Adipose tissue (tissue), 3 donors: ENCODE results near the gene ALPG. TPM values are rescaled to one million over a fixed set of nuclear protein-coding genes. Genes with fewer than 3 reads are reported as not detected.
"Not testable (repeated sequence)": the region's sequence is repeated elsewhere in the genome, so short reads cannot be mapped to it uniquely, and the experiment has no call there.

ENCODE experiments used
- H3K27ac ChIP-seq: one replicate; pipeline ENCODE4 v1.5.1; 2013; ENCODE audit warnings: low read depth, low read length
- WGBS, 3 donors: extraction: QIAGEN DNeasy Blood & Tissue Kit; methylation state at CpG; one replicate each; pipeline ENCODE4 v1.1.7; 2013; 5-methylcytosine and 5-hydroxymethylcytosine counted together
- polyA plus RNA-seq, 3 donors: library from polyadenylated mRNA; stranded (reverse); fragments of 200-250 nt; gene quantifications; one replicate each; pipeline ENCODE4 v1.2.3, GENCODE V29; 2013
- donor health status: healthy with polysubstance abuse.
- donor health status: Bipolar disorder and iron deficiency.
- donor health status: healthy.

Gene ALPG
- polyA plus RNA-seq, 3 donors, result not detected

- H3K27ac ChIP-seq, result no peak overlapping the region
- WGBS, 3 donors, result 6 to 44% (median 43%) methylated on average over 39 to 42 of the region's 42 CpGs
Measured at GRCh38 chr2:232388324-232388891, 18.2 kb upstream of the ALPG start.

GRCh38 chr2:232389327-232389726 is 17.3 kb upstream of the ALPG start:
- H3K27ac ChIP-seq, result no peak overlapping the region
- 49 to 65% (median 59%) methylated on average over 6 of the region's 6 CpGs for WGBS, 3 donors

GRCh38 chr2:232390661-232391060 is 16.0 kb upstream of the ALPG start:
- 13 to 39% (median 19%) methylated on average over 3 of the region's 3 CpGs for WGBS, 3 donors
- H3K27ac ChIP-seq, result no peak overlapping the region

GRCh38 chr2:232393556-232393955 is 13.1 kb upstream of the ALPG start:
- 91 to 93% (median 91%) methylated on average over 8 of the region's 8 CpGs for WGBS, 3 donors
- H3K27ac ChIP-seq, result no peak overlapping the region

- WGBS, 3 donors, result 90 to 93% (median 91%) methylated on average over 7 of the region's 7 CpGs
- H3K27ac ChIP-seq, result not testable (repeated sequence)
Measured at GRCh38 chr2:232394431-232394830, 12.2 kb upstream of the ALPG start.

- 49 to 86% (median 76%) methylated on average over 1 of the region's 1 CpG for WGBS, 3 donors
- H3K27ac ChIP-seq, result no peak overlapping the region
Measured at GRCh38 chr2:232395586-232395985, 11.1 kb upstream of the ALPG start.

- 66 to 80% (median 72%) methylated on average over 2 of the region's 2 CpGs for WGBS, 3 donors
- no peak overlapping the region for H3K27ac ChIP-seq
Measured at GRCh38 chr2:232396683-232397082, 10.0 kb upstream of the ALPG start.

GRCh38 chr2:232398293-232399034 is 8.2 kb upstream of the ALPG start:
- H3K27ac ChIP-seq, result no peak overlapping the region
- WGBS, 3 donors, result 86 to 92% (median 92%) methylated on average over 5 of the region's 5 CpGs

GRCh38 chr2:232400256-232401015 is 6.2 kb upstream of the ALPG start:
- WGBS, 3 donors, result 48 to 58% (median 50%) methylated on average over 9 of the region's 9 CpGs

GRCh38 chr2:232402518-232402917 is 4.1 kb upstream of the ALPG start:
- H3K27ac ChIP-seq, result no peak overlapping the region
- 76 to 87% (median 82%) methylated on average over 3 of the region's 3 CpGs for WGBS, 3 donors

More at GRCh38 chr2:232400256-232401015, 6.2 kb upstream of the ALPG start:
- no peak overlapping the region for H3K27ac ChIP-seq

GRCh38 chr2:232405943-232406510 is 617 bp upstream of the ALPG start:
- H3K27ac ChIP-seq, result no peak overlapping the region
- WGBS, 3 donors, result 89 to 92% (median 90%) methylated on average over 9 to 11 of the region's 11 CpGs

- not testable (repeated sequence) for H3K27ac ChIP-seq
- 89 to 93% (median 90%) methylated on average over 23 to 30 of the region's 30 CpGs for WGBS, 3 donors
Measured at GRCh38 chr2:232407428-232408150, 945 bp downstream of the ALPG start.

GRCh38 chr2:232408269-232408668 is 1.6 kb downstream of the ALPG start:
- not testable (repeated sequence) for H3K27ac ChIP-seq
- WGBS, 3 donors, result 85 to 87% (median 85%) methylated on average over 5 to 10 of the region's 10 CpGs

GRCh38 chr2:232409617-232410016 is 3.0 kb downstream of the ALPG start:
- WGBS, 3 donors, result 58 to 72% (median 61%) methylated on average over 30 of the region's 40 CpGs
- not testable (repeated sequence) for H3K27ac ChIP-seq

- 72 to 81% (median 78%) methylated on average over 7 of the region's 7 CpGs for WGBS, 3 donors
- no peak overlapping the region for H3K27ac ChIP-seq
Measured at GRCh38 chr2:232410238-232410900, 3.7 kb downstream of the ALPG start.

GRCh38 chr2:232411901-232412629 is 5.4 kb downstream of the ALPG start:
- 81 to 86% (median 83%) methylated on average over 6 of the region's 6 CpGs for WGBS, 3 donors
- no peak overlapping the region for H3K27ac ChIP-seq

- H3K27ac ChIP-seq, result no peak overlapping the region
- WGBS, 3 donors, result 21 to 56% (median 24%) methylated on average over 5 of the region's 5 CpGs
Measured at GRCh38 chr2:232412986-232413385, 6.3 kb downstream of the ALPG start.
